ENCODE measurements around the gene RBM47. TPM values are rescaled to one million over a fixed set of nuclear protein-coding genes. Genes with fewer than 3 reads are reported as not detected.

The RBM47 gene
- total and polyA plus RNA-seq, 2 of the 4 experiments (the other 2 are of a cell fraction) = 0.44 to 1.1 TPM

- no peak overlapping the region for H2BK15ac ChIP-seq (ENCODE audit: low read depth, low read length)
- no peak overlapping the region for H2AFZ ChIP-seq (replicated peaks; ENCODE audit: low read length, poor library complexity)
- BruUV-seq (replicated peaks) = no TSS peak
- no peak overlapping the region for H3K23ac ChIP-seq (ENCODE audit: low read depth, low read length)
- no peak overlapping the region for H4K5ac ChIP-seq (ENCODE audit: low read depth, low read length)
- H3K56ac ChIP-seq (ENCODE audit: extremely low read depth, insufficient read depth, low read length) = no peak overlapping the region
- ATAC-seq (ENCODE audit: low read depth) (no peak), DNase-seq (no peak)
- H3K79me1 ChIP-seq (ENCODE audit: low read depth in 1 of 2, low read length in 2 of 2) = no peaks in the 10 kb centered on the region
- TF ChIP-seq USF2 (IDR thresholded peaks at IDR 0.05; ENCODE audit: low read depth, low read length) (no peak), CHD1 (IDR thresholded peaks at IDR 0.05; ENCODE audit: low read depth, low read length) (no peak), MAFK (IDR thresholded peaks at IDR 0.05; ENCODE audit: low read depth, low read length) (no peak), ELK1 (IDR thresholded peaks at IDR 0.05; ENCODE audit: borderline replicate concordance, low read depth, low read length) (no peak), CEBPB (IDR thresholded peaks at IDR 0.05; ENCODE audit: low read depth, low read length) (no peak), FOS (IDR thresholded peaks at IDR 0.05; ENCODE audit: low read depth, low read length) (no peak)
- H3K36me3 ChIP-seq (ENCODE audit: control insufficient read depth, insufficient read depth, low read length) = no peaks in the 10 kb centered on the region
- H3K9me3 ChIP-seq (ENCODE audit: control insufficient read depth, insufficient read depth, low read length) = no peaks in the 10 kb centered on the region
- no peak overlapping the region for H3K4me2 ChIP-seq (ENCODE audit: low read depth, low read length)
- H4K8ac ChIP-seq (ENCODE audit: low read depth in 2 of 2, low read length in 2 of 2) = no peak overlapping the region
- H3K18ac ChIP-seq (ENCODE audit: low read depth, low read length) = no peak overlapping the region
- H3K27ac ChIP-seq (ENCODE audit: insufficient read depth, low read length) = no peak overlapping the region
- 0 out of 2 replicates have a peak, but pooled peaks cover 3% of the 10 kb centered on the region for H3K9me1 ChIP-seq (ENCODE audit: insufficient read depth, low read length)
- no peak overlapping the region for H3K14ac ChIP-seq (replicated peaks; ENCODE audit: low read depth, low read length)
- WGBS, 2 experiments (ENCODE audit: extremely low coverage in 2 of 2, insufficient read length in 1 of 2) = 81% methylated on average over 5 of the region's 11 CpGs; no CpG with 5 or more reads in 1 of the 2 experiments
- H2AK5ac ChIP-seq (ENCODE audit: low read depth, low read length) = no peak overlapping the region
- dilution Hi-C loops (cut with HindIII; ENCODE audit: low sequenced_read_pairs, unreplicated experiment) (no loop called here), in situ Hi-C loops (cut with MboI; ENCODE audit: low sequenced_read_pairs) (no loop called here), intact Hi-C loops (cut with micrococcal nuclease) (loop anchor here (10.0 kb wide), 1 partner anchor 453 kb away; the partner anchor contains the start of gene N4BP2)
- CTCF ChIA-PET = no interaction called here
- H2BK120ac ChIP-seq (ENCODE audit: low read depth, low read length) = no peak overlapping the region
- H3K4me3 ChIP-seq (ENCODE audit: insufficient read depth, low read depth, low read length) = no peak overlapping the region
- no peaks in the 10 kb centered on the region for H3K27me3 ChIP-seq (ENCODE audit: control insufficient read depth, insufficient read depth, low read length)
- no peak overlapping the region for H3K9ac ChIP-seq (ENCODE audit: low read depth, low read length)
- peaks cover 4% of the 10 kb centered on the region; the same call in 1 of the 2 replicates for H3K4me1 ChIP-seq (ENCODE audit: control insufficient read depth, insufficient read depth, low read length)
- POLR2A ChIA-PET (ENCODE audit: unreplicated experiment) = no interaction called here
- H2BK20ac ChIP-seq (ENCODE audit: low read depth, low read length) = no peak overlapping the region
- no peaks in the 10 kb centered on the region for H4K20me1 ChIP-seq (ENCODE audit: insufficient read depth, low read length)
- H2AK9ac ChIP-seq (replicated peaks; ENCODE audit: low read depth, low read length, poor library complexity) = no peak overlapping the region
- no peak overlapping the region for H3K4ac ChIP-seq (ENCODE audit: low read depth, low read length)
- no peak overlapping the region for H4K91ac ChIP-seq (ENCODE audit: insufficient read depth, low read depth, low read length)
- no peak overlapping the region for H2BK5ac ChIP-seq (ENCODE audit: low read depth, low read length, poor library complexity, severe bottlenecking)
These were observed 121.7 kb downstream of the RBM47 start for GRCh38 chr4:40507977-40508376.
